ENCODE results near the gene ELK3. TPM values are rescaled to one million over a fixed set of nuclear protein-coding genes. Genes with fewer than 3 reads are reported as not detected.
A peak's percentile ranks its signal among the peaks of the same experiment; 100 is the strongest.

Gene ELK3
- total and polyA plus RNA-seq, 9 of the 15 experiments (the other 6 are each of a cell fraction or from before 2014, with no cell fraction given) = 1.5 to 5.5 (median 2.9) TPM

GRCh38 chr12:96263449-96263902, 69.3 kb downstream of the ELK3 start (continued):
- no peak for TF ChIP-seq MBD1 (CRISPR knock-in tag; IDR thresholded peaks at IDR 0.05)
- TF ChIP-seq SRSF9 (IDR thresholded peaks at IDR 0.05; ENCODE audit: borderline replicate concordance, low read depth, low read length) = no peak
- TF ChIP-seq THRAP3 (IDR thresholded peaks at IDR 0.05; ENCODE audit: borderline replicate concordance) = no peak
- no peak for TF ChIP-seq CBX3 (IDR thresholded peaks at IDR 0.05; ENCODE audit: borderline replicate concordance in 1 of 2, low read length in 2 of 2)
- TF ChIP-seq HMG20B (CRISPR knock-in tag; IDR thresholded peaks at IDR 0.05) = no peak
- peak; percentile 64 for TF ChIP-seq CBFA2T3 (IDR thresholded peaks at IDR 0.05)
- TF ChIP-seq ZNF431 (CRISPR knock-in tag; IDR thresholded peaks at IDR 0.05) = no peak
- TF ChIP-seq COPS2 (conservative IDR thresholded peaks at IDR 0.05) = no peak
- TF ChIP-seq TAL1 (IDR thresholded peaks at IDR 0.05) = 0 out of 2 replicates have a peak, but pooled peaks have one; percentile 26
- TF ChIP-seq CXXC5 (CRISPR knock-in tag; IDR thresholded peaks at IDR 0.05) = 0 out of 2 replicates have a peak, but pooled peaks have one; percentile 12
- peak; percentile 32; the same call in 1 of the 2 replicates for TF ChIP-seq ZEB2 (IDR thresholded peaks at IDR 0.05)
- TF ChIP-seq TEAD4 (IDR thresholded peaks at IDR 0.05; ENCODE audit: low read length) = 0 out of 2 replicates have a peak, but pooled peaks have one; percentile 32
- TF ChIP-seq TEAD4 (CRISPR knock-in tag; IDR thresholded peaks at IDR 0.05; ENCODE audit: borderline replicate concordance) = no peak
